Motor neuron (in vitro differentiated cells): ENCODE data around the gene MYMK. TPM values are rescaled to one million over a fixed set of nuclear protein-coding genes. Genes with fewer than 3 reads are reported as not detected.

ENCODE experiments used
- ATAC-seq, 8 experiments: fragments of 200-7000 bp; cut with Tn5 transposase; replicated peaks in 6 of 8; 2 replicates each; pipeline ENCODE4 v1.8.0; 2021; ENCODE audit warnings: mild to moderate bottlenecking in 8 of 8, moderate library complexity in 8 of 8
- H3K27ac ChIP-seq, 2 donors: fragments of 250-450 bp; sonication (Bioruptor Pico); 2 replicates each; pipeline ENCODE4 v1.9.0; 2021; ENCODE audit warnings: antibody characterized with exemption in 2 of 2, mild to moderate bottlenecking in 2 of 2, moderate library complexity in 1 of 2
- H3K4me1 ChIP-seq, 2 donors: fragments of 250-450 bp; sonication (Bioruptor Pico); replicated peaks in 1 of 2; 2 replicates each; pipeline ENCODE4 v1.6.1; 2021; ENCODE audit warnings: antibody characterized with exemption in 2 of 2, mild to moderate bottlenecking in 2 of 2, moderate library complexity in 1 of 2
- H3K4me3 ChIP-seq, 5 donors: fragments of 250-450 bp; sonication (Bioruptor Pico); 2 replicates each; pipeline ENCODE4 v1.9.0; 2021; ENCODE audit warnings: antibody characterized with exemption in 5 of 5, mild to moderate bottlenecking in 5 of 5, moderate library complexity in 4 of 5
- WGBS, 10 experiments: fragments of 450-650 bp; shearing (Covaris generic); methylation state at CpG; one replicate each; pipeline ENCODE4 v1.0.0; 2022; 5-methylcytosine and 5-hydroxymethylcytosine counted together
- in situ Hi-C, 9 experiments: fragments of 400-800 bp; cut with MboI; loops; one replicate each; pipeline ENCODE4 v1.15.0; 2021; ENCODE audit warnings: low sequenced_read_pairs in 9 of 9, low pct_unique_long_range_greater_than_20kb in 2 of 9; ENCODE audit not compliant: unreplicated experiment in 9 of 9
- total RNA-seq, 8 experiments: library from RNA; unstranded; fragments of 300-600 nt; gene quantifications; 2 replicates each; pipeline versions ENCODE4 v1.2.3 to v1.2.4, GENCODE V29; 2022

Gene MYMK
- total RNA-seq, 8 experiments from 2014 or later = not detected

DNA sequence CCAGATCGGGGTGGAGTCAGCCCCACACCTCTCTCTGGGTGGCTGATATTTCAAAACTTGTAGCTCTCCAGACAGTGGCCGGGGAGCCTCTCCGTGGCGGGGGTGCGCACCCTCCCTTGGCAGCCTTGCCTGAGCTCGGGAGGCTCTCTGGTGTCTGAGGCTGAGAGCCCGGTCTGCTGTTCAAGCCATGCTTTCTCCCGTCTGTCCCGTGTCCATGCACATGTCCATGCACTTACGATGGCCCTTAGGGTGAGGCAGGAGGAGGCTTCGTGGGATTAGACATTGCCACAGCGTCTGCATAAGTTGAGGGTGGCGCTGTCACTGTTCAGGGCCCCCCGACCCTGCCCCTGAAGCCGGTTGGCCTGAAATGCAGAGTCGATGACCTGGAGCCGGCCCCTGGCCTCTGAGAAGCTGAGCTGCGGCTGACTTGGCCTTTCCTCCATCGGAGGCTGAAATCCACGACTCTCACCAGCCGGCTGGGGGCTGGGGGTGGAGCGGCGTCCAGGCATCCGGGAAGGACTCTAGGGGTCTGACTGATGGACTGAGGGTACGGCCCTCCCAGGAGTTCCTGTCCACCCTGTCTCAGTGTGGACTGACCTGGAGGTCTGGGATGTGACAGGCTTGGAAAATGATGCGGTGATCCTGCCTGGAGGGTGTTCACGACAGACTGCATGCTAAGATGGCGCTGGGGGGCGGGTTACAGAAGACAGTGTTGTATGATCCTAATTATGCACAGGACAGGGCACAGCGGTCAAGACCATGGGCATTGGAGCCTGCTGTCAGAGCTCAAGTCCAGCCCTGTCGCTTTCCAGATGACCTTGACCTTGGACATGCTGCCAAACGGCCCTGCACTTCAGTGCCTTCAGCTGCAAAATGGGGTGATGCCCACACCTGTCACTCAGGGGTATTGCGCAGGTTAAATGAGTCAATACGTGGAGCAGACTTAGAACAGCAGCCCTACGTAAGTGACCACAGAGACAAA, 27.6 kb downstream of the MYMK start:
- Histone ChIP-seq H3K4me3 (no peak overlapping the region), H3K27ac (no peak overlapping the region), H3K4me1 (peaks cover 6 to 9% of the 10 kb centered on the region in 2 donors)
- in situ Hi-C loops = loop anchor here in 5 of 9 experiments (25.0 kb wide), 3 partner anchors 310 to 485 kb away; partner anchors contain the start of gene GTF3C5 (in 2 of the 5)
- peak in 5 of 8 experiments; percentile 13 to 69 (median 39) for ATAC-seq
- 0 to 83% (median 58%) methylated on average over 1 to 14 of the region's 35 CpGs; no CpG with 5 or more reads in 2 of the 10 experiments for WGBS, 10 experiments

DNA sequence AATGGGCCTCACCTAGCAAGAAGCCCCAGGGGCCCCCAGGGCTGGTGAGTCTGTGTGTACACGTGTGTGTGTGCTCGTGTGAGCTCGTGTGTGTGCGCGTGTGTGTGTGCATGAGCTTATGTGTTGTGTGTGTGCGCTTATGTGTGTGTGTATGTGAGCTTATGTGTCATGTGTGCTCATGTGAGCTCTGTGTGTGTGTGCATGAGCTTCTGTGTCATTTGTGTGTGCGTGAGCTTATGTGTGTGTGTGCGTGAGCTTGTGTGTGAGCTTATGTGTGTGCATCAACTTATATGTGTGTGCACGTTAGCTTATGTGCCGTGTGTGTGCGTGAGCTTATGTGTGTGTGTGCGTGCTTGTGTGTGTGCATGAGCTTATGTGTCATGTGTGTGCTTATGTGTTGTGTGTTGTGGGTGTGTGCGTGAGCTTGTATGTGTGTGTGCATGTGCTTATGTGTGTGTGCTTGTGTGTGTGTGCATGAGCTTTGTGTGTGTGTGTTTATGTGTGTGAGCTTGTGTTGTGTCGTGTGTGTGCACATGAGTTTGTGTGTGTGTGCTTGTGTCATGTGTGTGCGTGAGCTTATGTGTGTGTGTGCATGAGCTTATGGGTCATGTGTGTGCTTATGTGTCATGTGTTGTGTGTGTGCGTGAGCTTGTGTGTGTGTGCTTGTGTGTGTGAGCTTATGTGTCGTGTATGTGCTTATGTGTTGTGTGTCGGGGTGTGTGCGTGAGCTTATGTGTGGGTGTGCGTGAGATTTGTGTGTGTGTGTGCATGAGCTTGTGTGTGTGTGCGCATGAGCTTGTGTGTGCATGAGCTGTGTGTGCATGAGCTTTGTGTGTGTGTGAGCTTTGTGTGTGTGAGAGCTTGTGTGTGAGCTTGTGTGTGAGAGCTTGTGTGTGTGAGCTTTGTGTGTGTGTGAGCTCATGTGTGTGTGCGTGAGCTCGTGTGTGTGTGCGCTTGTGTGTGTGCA, 29.1 kb downstream of the MYMK start:
- H3K27ac ChIP-seq = no peak overlapping the region
- in situ Hi-C loops = loop anchor here in 5 of 9 experiments (25.0 kb wide), 3 partner anchors 308 to 483 kb away; partner anchors contain the start of gene GTF3C5 (in 2 of the 5)
- ATAC-seq = no peak
- 20 to 100% (median 92%) methylated on average over 1 to 16 of the region's 24 CpGs; no CpG with 5 or more reads in 1 of the 10 experiments for WGBS, 10 experiments
- no peak overlapping the region for H3K4me3 ChIP-seq
- peaks cover 6 to 9% of the 10 kb centered on the region in 2 donors for H3K4me1 ChIP-seq

DNA sequence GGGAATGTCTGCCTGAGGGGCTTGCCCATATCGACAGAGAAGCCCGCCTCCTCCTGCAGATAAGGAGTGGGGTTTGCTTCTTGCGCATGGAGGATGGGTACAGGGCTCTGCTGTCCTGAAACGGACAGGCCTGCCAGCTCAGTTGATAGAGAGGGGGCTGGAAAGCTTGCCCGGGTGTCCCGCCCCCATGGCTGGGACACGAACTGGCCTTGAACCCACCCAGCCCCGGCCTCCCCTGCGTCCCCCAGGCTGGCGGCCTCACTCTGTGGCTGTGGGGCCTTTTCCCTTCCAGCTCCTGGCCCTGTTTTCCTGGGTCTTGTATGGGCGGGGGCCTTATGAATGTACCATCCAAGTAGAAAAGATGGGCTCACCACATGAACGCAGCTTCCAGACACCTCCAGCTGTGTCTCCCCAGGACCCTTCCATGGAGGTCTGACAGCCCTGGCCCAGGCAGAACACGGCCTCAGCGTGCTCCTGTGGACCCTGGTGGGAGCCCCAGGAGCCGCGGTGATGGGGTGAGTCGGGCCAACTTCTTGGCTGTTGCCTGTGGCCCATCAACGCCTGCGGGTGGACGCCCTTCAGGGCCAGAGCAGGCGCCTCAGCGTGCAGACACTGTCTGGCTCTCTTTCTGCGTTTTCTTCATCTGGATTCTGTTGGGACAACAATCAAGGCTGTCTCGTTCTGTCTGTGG, 30.0 kb downstream of the MYMK start:
- Histone ChIP-seq H3K27ac (no peak overlapping the region), H3K4me1 (peaks cover 6 to 9% of the 10 kb centered on the region in 2 donors), H3K4me3 (no peak overlapping the region)
- 24 to 86% (median 80%) methylated on average over 1 to 7 of the region's 24 CpGs; no CpG with 5 or more reads in 5 of the 10 experiments for WGBS, 10 experiments
- in situ Hi-C loops = loop anchor here in 5 of 9 experiments (25.0 kb wide), 3 partner anchors 307 to 482 kb away; partner anchors contain the start of gene GTF3C5 (in 2 of the 5)
- ATAC-seq = peak in 1 of 8 experiments; percentile 24

DNA sequence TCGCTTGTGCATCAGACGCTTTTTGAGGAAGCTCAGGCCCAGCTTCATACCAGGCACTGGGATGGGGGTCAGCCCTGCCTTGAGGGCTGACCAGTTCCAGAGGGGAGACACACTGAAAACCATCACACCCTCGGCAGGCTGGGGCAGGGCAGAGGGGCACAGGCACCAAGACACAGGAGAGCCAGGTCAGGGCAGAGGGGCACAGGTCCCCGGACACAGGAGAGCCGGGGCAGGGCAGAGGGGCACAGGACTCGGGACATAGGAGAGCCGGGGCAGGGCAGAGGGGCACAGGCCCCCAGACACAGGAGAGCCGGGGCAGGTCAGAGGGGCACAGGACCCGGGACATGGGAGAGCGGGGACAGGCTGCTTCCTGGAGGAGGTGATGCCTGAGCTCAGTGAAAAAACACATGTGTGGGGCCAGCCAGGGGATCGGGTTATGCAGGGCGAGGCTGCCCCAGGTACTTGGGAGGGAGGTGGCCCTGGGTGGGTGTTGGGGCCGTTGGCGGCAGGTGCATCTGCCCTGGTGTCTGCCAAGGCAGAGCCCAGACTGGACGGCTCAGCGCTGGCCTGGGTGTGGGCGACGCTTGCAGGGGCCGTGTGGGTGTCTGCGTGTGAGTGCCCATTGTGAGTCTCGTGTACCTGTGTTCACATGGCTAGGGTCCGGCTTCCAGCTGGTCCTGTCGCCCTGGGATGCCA, 30.8 kb downstream of the MYMK start:
- Histone ChIP-seq H3K4me1 (peaks cover 6 to 9% of the 10 kb centered on the region in 2 donors), H3K4me3 (no peak overlapping the region), H3K27ac (no peak overlapping the region)
- in situ Hi-C loops = loop anchor here in 5 of 9 experiments (25.0 kb wide), 3 partner anchors 307 to 482 kb away; partner anchors contain the start of gene GTF3C5 (in 2 of the 5)
- ATAC-seq = no peak
- WGBS, 10 experiments = 80 to 100% (median 88%) methylated on average over 2 to 5 of the region's 23 CpGs; no CpG with 5 or more reads in 7 of the 10 experiments

DNA sequence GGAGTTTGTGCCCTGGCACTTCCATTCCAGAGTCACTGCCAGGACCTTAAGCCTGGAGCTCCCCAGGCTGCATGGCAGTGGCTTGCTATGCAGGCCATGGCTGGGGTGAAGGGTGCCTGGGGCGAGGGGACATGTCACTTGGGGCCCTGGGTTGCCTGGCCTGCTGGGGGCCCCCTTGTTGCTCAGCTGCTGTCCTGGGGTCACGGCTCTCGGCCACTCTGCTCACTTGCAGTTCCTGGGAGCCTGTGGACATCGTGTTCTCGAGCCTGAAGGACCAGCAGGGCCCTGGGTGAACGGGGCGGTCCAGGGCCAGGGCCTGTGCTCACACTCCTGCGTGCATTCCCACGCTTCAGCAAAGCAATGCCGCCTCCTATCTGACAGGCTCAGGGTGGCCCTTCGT, 31.3 kb downstream of the MYMK start:
- H3K4me1 ChIP-seq = peaks cover 6 to 9% of the 10 kb centered on the region in 2 donors
- no peak overlapping the region for H3K27ac ChIP-seq
- WGBS, 10 experiments = 65 to 70% methylated on average over 2 to 5 of the region's 11 CpGs; no CpG with 5 or more reads in 8 of the 10 experiments
- no peak for ATAC-seq
- in situ Hi-C loops = loop anchor here in 5 of 9 experiments (25.0 kb wide), 3 partner anchors 306 to 481 kb away; partner anchors contain the start of gene GTF3C5 (in 2 of the 5)
- no peak overlapping the region for H3K4me3 ChIP-seq

DNA sequence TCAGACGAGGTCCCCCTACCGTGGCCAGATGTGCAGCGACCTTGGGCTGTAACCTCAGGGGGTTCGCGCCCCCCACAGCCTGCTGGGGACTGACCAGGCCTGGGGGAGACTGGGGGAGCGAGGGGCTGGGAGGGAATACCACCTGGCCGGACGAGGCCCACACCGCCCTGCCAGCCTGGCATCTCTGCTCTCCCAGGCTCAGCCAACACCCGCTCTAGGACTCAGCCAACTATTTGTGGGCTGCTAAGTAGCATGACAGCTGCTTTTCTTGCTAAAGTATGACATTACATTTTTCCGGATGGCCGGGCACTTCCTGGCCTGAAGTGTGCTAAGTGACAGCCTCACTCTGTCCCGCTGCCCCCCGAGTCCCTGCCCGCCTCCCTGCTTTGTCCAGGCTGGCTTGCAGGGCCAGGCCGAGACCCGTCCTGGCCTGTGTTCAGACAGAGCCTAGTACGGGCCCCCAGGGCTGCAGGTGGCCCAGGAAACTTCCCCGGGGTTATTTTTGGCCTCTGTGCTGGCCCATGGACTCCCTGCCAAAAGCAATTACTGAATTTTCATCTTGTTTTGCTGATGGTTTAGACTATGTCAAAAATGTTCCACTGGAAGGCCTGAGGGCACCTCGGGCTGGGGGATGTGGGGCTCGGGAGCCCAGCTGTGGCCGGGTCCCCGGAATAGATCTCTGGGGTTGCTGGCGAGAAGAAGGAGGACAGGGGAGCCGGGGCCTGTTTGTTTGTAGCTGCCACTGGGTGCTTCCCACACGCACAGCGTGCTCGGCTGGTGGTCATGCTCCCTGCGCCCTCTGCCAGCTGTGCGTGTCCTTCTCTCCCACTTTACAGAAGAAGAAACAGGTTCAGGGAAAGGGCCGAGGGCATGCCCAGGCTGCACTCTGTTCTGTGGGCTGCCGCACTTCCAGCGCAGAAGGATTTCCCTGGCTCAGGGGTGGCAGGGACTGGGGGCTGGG, 32.4 kb downstream of the MYMK start:
- in situ Hi-C loops = loop anchor here in 5 of 9 experiments (25.0 kb wide), 3 partner anchors 305 to 480 kb away; partner anchors contain the start of gene GTF3C5 (in 2 of the 5)
- peak in 4 of 8 experiments; percentile 26 to 64 (median 54) for ATAC-seq
- H3K27ac ChIP-seq = no peak overlapping the region
- peaks cover 6 to 8% of the 10 kb centered on the region in 2 donors for H3K4me1 ChIP-seq
- WGBS, 10 experiments = 40 to 80% (median 60%) methylated on average over 1 to 5 of the region's 33 CpGs; no CpG with 5 or more reads in 5 of the 10 experiments
- H3K4me3 ChIP-seq = no peak overlapping the region

DNA sequence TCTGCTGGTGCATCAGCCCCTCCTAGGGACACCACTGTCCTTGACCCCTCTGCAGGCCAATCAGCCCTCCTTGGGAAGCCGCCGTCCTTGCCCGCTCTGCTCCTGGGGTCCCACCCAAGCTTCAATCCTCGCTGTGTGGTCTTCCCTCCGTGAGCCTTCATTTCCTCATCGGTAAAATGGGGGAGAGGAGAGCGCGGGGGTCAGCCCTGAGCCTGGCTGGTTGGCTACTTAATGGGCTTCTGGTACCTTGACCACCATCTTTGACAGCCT, 33.2 kb downstream of the MYMK start:
- H3K4me3 ChIP-seq = no peak overlapping the region
- no peak overlapping the region for H3K27ac ChIP-seq
- no peak for ATAC-seq
- WGBS, 10 experiments = 78 to 100% (median 88%) methylated on average over 1 to 5 of the region's 8 CpGs; no CpG with 5 or more reads in 6 of the 10 experiments
- peaks cover 0 to under 1% of the 10 kb centered on the region in 2 donors for H3K4me1 ChIP-seq
- in situ Hi-C loops = loop anchor here in 5 of 9 experiments (25.0 kb wide), 3 partner anchors 304 to 479 kb away; partner anchors contain the start of gene GTF3C5 (in 2 of the 5)

DNA sequence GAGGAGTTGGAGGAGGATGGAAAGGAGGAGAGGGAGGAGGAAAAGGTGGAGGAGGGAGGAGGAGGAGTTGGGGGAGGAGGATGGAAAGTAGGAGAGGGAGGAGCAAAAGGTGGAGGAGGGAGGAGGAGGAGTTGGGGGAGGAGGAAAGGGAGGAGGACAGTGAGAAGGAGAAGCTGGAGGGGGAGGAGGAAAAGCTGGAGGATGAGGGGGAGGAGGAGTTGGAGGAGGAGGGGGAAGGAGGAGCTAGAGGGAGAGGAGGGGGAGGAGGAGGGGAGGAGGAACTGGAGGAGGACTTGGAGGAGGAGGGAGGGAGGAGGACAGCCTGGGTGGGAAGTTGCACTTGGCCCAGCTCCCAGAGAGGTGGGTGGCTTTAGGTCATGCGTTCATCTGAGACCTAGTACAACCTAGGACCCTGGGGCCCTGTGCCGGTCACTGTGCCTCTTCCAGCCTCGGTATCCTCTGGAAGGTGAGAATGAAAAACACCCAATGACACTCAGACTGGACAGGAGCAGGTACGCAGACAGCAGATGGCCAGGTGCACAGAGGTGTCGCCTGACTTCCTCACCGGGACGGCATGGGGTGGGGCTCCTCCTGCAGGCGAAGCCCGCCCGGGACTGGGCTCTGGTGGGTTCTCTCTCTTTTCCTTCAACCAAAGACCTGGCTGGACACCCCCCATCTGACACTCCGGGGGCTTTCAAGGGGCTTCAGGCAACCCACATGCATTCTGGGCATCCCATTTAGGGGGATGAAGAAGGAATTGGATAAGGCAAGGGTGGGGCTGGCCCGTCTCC, 33.7 kb downstream of the MYMK start:
- 60 to 73% (median 60%) methylated on average over 1 to 3 of the region's 12 CpGs; no CpG with 5 or more reads in 7 of the 10 experiments for WGBS, 10 experiments
- no peaks in the 10 kb centered on the region for H3K4me1 ChIP-seq
- no peak overlapping the region for H3K27ac ChIP-seq
- H3K4me3 ChIP-seq = no peak overlapping the region
- in situ Hi-C loops = loop anchor here in 5 of 9 experiments (25.0 kb wide), 3 partner anchors 304 to 479 kb away; partner anchors contain the start of gene GTF3C5 (in 2 of the 5)
- no peak for ATAC-seq

DNA sequence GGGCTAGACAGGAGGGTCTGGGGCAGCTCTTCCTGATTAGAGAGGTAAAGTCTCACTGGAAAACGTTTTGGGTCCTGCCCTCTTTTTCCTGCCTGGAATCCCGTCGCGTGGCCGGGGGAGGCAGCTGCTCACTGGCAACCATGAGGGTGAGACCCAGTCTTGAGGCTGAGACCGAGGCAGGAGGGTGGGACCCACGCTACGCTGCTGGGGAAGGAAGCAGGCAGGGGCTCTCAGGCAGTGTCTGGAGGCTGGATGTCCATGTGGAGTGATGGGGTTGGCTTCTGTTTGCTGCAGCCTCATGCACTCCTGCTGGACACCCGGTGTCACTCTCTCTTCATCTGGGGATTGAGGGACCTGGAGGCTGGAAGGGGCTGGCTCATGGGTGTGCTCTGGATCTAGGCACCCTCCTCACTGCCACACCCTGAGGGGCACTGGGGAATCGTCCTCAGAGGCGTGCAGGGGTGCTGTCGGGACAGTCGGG, 34.5 kb downstream of the MYMK start:
- H3K4me3 ChIP-seq = no peak overlapping the region
- H3K4me1 ChIP-seq = peaks cover under 1 to 2% of the 10 kb centered on the region in 2 donors
- 40 to 63% (median 57%) methylated on average over 1 to 7 of the region's 13 CpGs; no CpG with 5 or more reads in 6 of the 10 experiments for WGBS, 10 experiments
- no peak for ATAC-seq
- in situ Hi-C loops = loop anchor here in 5 of 9 experiments (25.0 kb wide), 3 partner anchors 303 to 478 kb away; partner anchors contain the start of gene GTF3C5 (in 2 of the 5)
- H3K27ac ChIP-seq = no peak overlapping the region
